Central memory CD8-positive, alpha-beta T cell (primary cell): ENCODE results near the gene BNC2.
"Not testable (repeated sequence)": the region's sequence is repeated elsewhere in the genome, so short reads cannot be mapped to it uniquely, and the experiment has no call there.

ENCODE experiments used
- ATAC-seq: fragments of 150-1000 bp; cut with Tn5 transposase; replicated peaks from 2 replicates; pipeline ENCODE4 v1.10.0; 2022; ENCODE audit warnings: mild to moderate bottlenecking, moderate FRiP score, moderate number of reproducible peaks; ENCODE audit not compliant: poor library complexity, severe bottlenecking; ENCODE audit errors: extremely low read depth
- DNase-seq, 2 donors: peaks; one replicate each; pipeline ENCODE4 v3.0.0; 2021; ENCODE audit warnings: low spot score in 2 of 2
- H3K27ac Mint-ChIP-seq: one replicate; pipeline ENCODE4 v1.8.0; 2022; ENCODE audit warnings: low read depth, mild to moderate bottlenecking, moderate library complexity, mixed read lengths
- H3K27me3 Mint-ChIP-seq: one replicate; pipeline ENCODE4 v1.8.0; 2022; ENCODE audit warnings: mixed read lengths
- H3K36me3 Mint-ChIP-seq: one replicate; pipeline ENCODE4 v1.8.0; 2022; ENCODE audit warnings: mild to moderate bottlenecking, moderate library complexity, mixed read lengths; ENCODE audit not compliant: insufficient read depth
- H3K4me1 Mint-ChIP-seq: one replicate; pipeline ENCODE4 v1.8.0; 2022; ENCODE audit warnings: mixed read lengths
- H3K4me3 Mint-ChIP-seq: one replicate; pipeline ENCODE4 v1.8.0; 2022; ENCODE audit warnings: mild to moderate bottlenecking, moderate library complexity, mixed read lengths
- H3K9me3 Mint-ChIP-seq: one replicate; pipeline ENCODE4 v1.8.0; 2022; ENCODE audit warnings: mixed read lengths

The BNC2 gene

GRCh38 chr9:16540743-16541613 lies 329.5 kb downstream of the BNC2 start:
- ATAC-seq: no peak
- no peaks in the 10 kb centered on the region for H3K4me1 Mint-ChIP-seq
- H3K36me3 Mint-ChIP-seq: no peaks in the 10 kb centered on the region
- H3K4me3 Mint-ChIP-seq: no peak overlapping the region
- no peak overlapping the region for H3K27ac Mint-ChIP-seq
- no peak for DNase-seq
- H3K9me3 Mint-ChIP-seq: peaks cover 6% of the 10 kb centered on the region
- H3K27me3 Mint-ChIP-seq: no peaks in the 10 kb centered on the region

GRCh38 chr9:16539626-16540025 lies 330.8 kb downstream of the BNC2 start:
- H3K36me3 Mint-ChIP-seq, DNase-seq, H3K27me3 Mint-ChIP-seq, H3K4me1 Mint-ChIP-seq, H3K27ac Mint-ChIP-seq, H3K4me3 Mint-ChIP-seq, ATAC-seq, H3K9me3 Mint-ChIP-seq: not testable (repeated sequence)

- DNase-seq (no peak), ATAC-seq (no peak)
- Mint-ChIP-seq H3K36me3 (no peaks in the 10 kb centered on the region), H3K27ac (no peak overlapping the region), H3K27me3 (no peaks in the 10 kb centered on the region), H3K4me3 (no peak overlapping the region), H3K4me1 (no peaks in the 10 kb centered on the region), H3K9me3 (no peaks in the 10 kb centered on the region)
Observed at GRCh38 chr9:16535555-16535954, 334.9 kb downstream of the BNC2 start.

GRCh38 chr9:16532681-16533450 lies 337.6 kb downstream of the BNC2 start:
- H3K27ac Mint-ChIP-seq: no peak overlapping the region
- H3K4me3 Mint-ChIP-seq: no peak overlapping the region
- DNase-seq (no peak), ATAC-seq (no peak)
- no peaks in the 10 kb centered on the region for H3K36me3 Mint-ChIP-seq
- no peaks in the 10 kb centered on the region for H3K4me1 Mint-ChIP-seq
- no peaks in the 10 kb centered on the region for H3K27me3 Mint-ChIP-seq
- H3K9me3 Mint-ChIP-seq: peaks cover under 1% of the 10 kb centered on the region

- no peak for DNase-seq
- Mint-ChIP-seq H3K36me3 (no peaks in the 10 kb centered on the region), H3K9me3 (peaks cover 6% of the 10 kb centered on the region), H3K4me3 (no peak overlapping the region), H3K4me1 (no peaks in the 10 kb centered on the region), H3K27me3 (no peaks in the 10 kb centered on the region), H3K27ac (no peak overlapping the region)
- no peak for ATAC-seq
Observed at GRCh38 chr9:16532272-16532671, 338.2 kb downstream of the BNC2 start.

- DNase-seq: no peak
- no peaks in the 10 kb centered on the region for H3K4me1 Mint-ChIP-seq
- ATAC-seq: no peak
- H3K9me3 Mint-ChIP-seq: peaks cover 13% of the 10 kb centered on the region
- H3K27ac Mint-ChIP-seq: no peak overlapping the region
- no peaks in the 10 kb centered on the region for H3K36me3 Mint-ChIP-seq
- no peaks in the 10 kb centered on the region for H3K27me3 Mint-ChIP-seq
- H3K4me3 Mint-ChIP-seq: no peak overlapping the region
Observed at GRCh38 chr9:16530669-16531642, 339.5 kb downstream of the BNC2 start.

GRCh38 chr9:16527573-16527972 lies 342.9 kb downstream of the BNC2 start:
- H3K4me1 Mint-ChIP-seq: no peaks in the 10 kb centered on the region
- H3K4me3 Mint-ChIP-seq: no peak overlapping the region
- peaks cover 13% of the 10 kb centered on the region for H3K9me3 Mint-ChIP-seq
- no peak overlapping the region for H3K27ac Mint-ChIP-seq
- ATAC-seq (no peak), DNase-seq (no peak)
- no peaks in the 10 kb centered on the region for H3K36me3 Mint-ChIP-seq
- no peaks in the 10 kb centered on the region for H3K27me3 Mint-ChIP-seq

- H3K27ac Mint-ChIP-seq: no peak overlapping the region
- no peaks in the 10 kb centered on the region for H3K27me3 Mint-ChIP-seq
- H3K9me3 Mint-ChIP-seq: peaks cover 13% of the 10 kb centered on the region
- ATAC-seq: no peak
- no peaks in the 10 kb centered on the region for H3K36me3 Mint-ChIP-seq
- no peak for DNase-seq
- H3K4me1 Mint-ChIP-seq: no peaks in the 10 kb centered on the region
- H3K4me3 Mint-ChIP-seq: no peak overlapping the region
Observed at GRCh38 chr9:16526380-16526779, 344.1 kb downstream of the BNC2 start.

- H3K36me3 Mint-ChIP-seq: no peaks in the 10 kb centered on the region
- no peaks in the 10 kb centered on the region for H3K27me3 Mint-ChIP-seq
- no peak overlapping the region for H3K4me3 Mint-ChIP-seq
- peaks cover 13% of the 10 kb centered on the region for H3K9me3 Mint-ChIP-seq
- H3K4me1 Mint-ChIP-seq: no peaks in the 10 kb centered on the region
- DNase-seq: no peak
- ATAC-seq: no peak
- H3K27ac Mint-ChIP-seq: no peak overlapping the region
Observed at GRCh38 chr9:16524823-16525222, 345.6 kb downstream of the BNC2 start.

- no peaks in the 10 kb centered on the region for H3K36me3 Mint-ChIP-seq
- H3K4me3 Mint-ChIP-seq: no peak overlapping the region
- no peaks in the 10 kb centered on the region for H3K27me3 Mint-ChIP-seq
- DNase-seq (no peak), ATAC-seq (no peak)
- peaks cover 13% of the 10 kb centered on the region for H3K9me3 Mint-ChIP-seq
- H3K27ac Mint-ChIP-seq: no peak overlapping the region
- no peaks in the 10 kb centered on the region for H3K4me1 Mint-ChIP-seq
Observed at GRCh38 chr9:16524078-16524477, 346.4 kb downstream of the BNC2 start.

GRCh38 chr9:16521868-16522411 lies 348.5 kb downstream of the BNC2 start:
- no peak overlapping the region for H3K27ac Mint-ChIP-seq
- peaks cover 6% of the 10 kb centered on the region for H3K9me3 Mint-ChIP-seq
- no peak overlapping the region for H3K4me3 Mint-ChIP-seq
- no peak for DNase-seq
- no peaks in the 10 kb centered on the region for H3K36me3 Mint-ChIP-seq
- H3K27me3 Mint-ChIP-seq: no peaks in the 10 kb centered on the region
- no peak for ATAC-seq
- no peaks in the 10 kb centered on the region for H3K4me1 Mint-ChIP-seq

GRCh38 chr9:16519001-16519400 lies 351.5 kb downstream of the BNC2 start:
- no peaks in the 10 kb centered on the region for H3K27me3 Mint-ChIP-seq
- H3K36me3 Mint-ChIP-seq: no peaks in the 10 kb centered on the region
- H3K4me3 Mint-ChIP-seq: no peak overlapping the region
- H3K27ac Mint-ChIP-seq: no peak overlapping the region
- no peaks in the 10 kb centered on the region for H3K4me1 Mint-ChIP-seq
- H3K9me3 Mint-ChIP-seq: no peaks in the 10 kb centered on the region
- no peak for DNase-seq
- no peak for ATAC-seq
